ENCODE data around the gene WASF2. TPM values are rescaled to one million over a fixed set of nuclear protein-coding genes. Genes with fewer than 3 reads are reported as not detected.

The WASF2 gene
- total and polyA plus RNA-seq, 2 of the 4 experiments (the other 2 are of a cell fraction) = 7.9 to 45.4 TPM

DNA sequence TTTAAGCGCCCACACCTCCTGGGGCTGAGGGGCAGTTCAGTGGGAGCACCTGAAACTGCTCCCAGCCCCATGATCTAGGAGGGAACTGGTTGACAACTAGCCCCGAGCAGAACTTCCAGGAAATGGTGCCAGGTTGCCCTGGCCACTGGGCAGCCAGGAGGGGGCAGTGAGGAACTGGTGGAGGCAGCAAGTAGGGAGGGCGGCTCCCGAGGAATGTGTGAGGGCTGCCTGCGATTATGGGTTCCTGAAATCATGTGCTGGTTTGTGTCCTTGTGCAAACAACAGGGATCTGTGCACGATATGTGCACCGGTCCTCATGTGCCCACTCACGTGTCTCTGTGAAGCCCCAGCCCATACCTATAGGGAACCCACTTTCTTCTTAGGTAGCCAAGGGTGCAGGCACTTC is 87.6 kb downstream of the WASF2 start:
- Histone ChIP-seq H4K5ac (ENCODE audit: low read depth, low read length) (no peak overlapping the region), H2AK9ac (replicated peaks; ENCODE audit: low read depth, low read length, poor library complexity) (peak overlapping the region; percentile 70), H3K4me2 (ENCODE audit: low read depth, low read length) (no peak overlapping the region), H3K14ac (replicated peaks; ENCODE audit: low read depth, low read length) (no peak overlapping the region), H3K9me1 (ENCODE audit: insufficient read depth, low read length) (peaks cover 14% of the 10 kb centered on the region), H3K9ac (ENCODE audit: low read depth, low read length) (no peak overlapping the region), H3K9me3 (ENCODE audit: control insufficient read depth, insufficient read depth, low read length) (no peaks in the 10 kb centered on the region), H4K20me1 (ENCODE audit: insufficient read depth, low read length) (peaks cover 12% of the 10 kb centered on the region; the same call in 1 of the 2 replicates), H2AK5ac (ENCODE audit: low read depth, low read length) (peak overlapping the region; percentile 66; the same call in 1 of the 2 replicates), H3K23ac (ENCODE audit: low read depth, low read length) (no peak overlapping the region), H3K56ac (ENCODE audit: extremely low read depth, insufficient read depth, low read length) (no peak overlapping the region), H2BK15ac (ENCODE audit: low read depth, low read length) (no peak overlapping the region), H2AFZ (replicated peaks; ENCODE audit: low read length, poor library complexity) (peak overlapping the region; percentile 76), H3K4me3 (ENCODE audit: insufficient read depth, low read depth, low read length) (no peak overlapping the region), H4K91ac (ENCODE audit: insufficient read depth, low read depth, low read length) (no peak overlapping the region; the same call in 1 of the 2 replicates), H2BK5ac (ENCODE audit: low read depth, low read length, poor library complexity, severe bottlenecking) (no peak overlapping the region), H2BK120ac (ENCODE audit: low read depth, low read length) (no peak overlapping the region), H3K4me1 (ENCODE audit: control insufficient read depth, insufficient read depth, low read length) (peaks cover 19% of the 10 kb centered on the region), H2BK20ac (ENCODE audit: low read depth, low read length) (no peak overlapping the region), H4K8ac (ENCODE audit: low read depth in 2 of 2, low read length in 2 of 2) (peak overlapping the region in 1 of 2 experiments; percentile 35; a peak in 1 of 4 replicates), H3K36me3 (ENCODE audit: control insufficient read depth, insufficient read depth, low read length) (peaks cover 10% of the 10 kb centered on the region), H3K4ac (ENCODE audit: low read depth, low read length) (no peak overlapping the region), H3K27me3 (ENCODE audit: control insufficient read depth, insufficient read depth, low read length) (no peaks in the 10 kb centered on the region), H3K79me1 (ENCODE audit: low read depth in 1 of 2, low read length in 2 of 2) (peaks cover 0 to 10% of the 10 kb centered on the region in 2 experiments; a peak in 1 of 4 replicates), H3K18ac (ENCODE audit: low read depth, low read length) (no peak overlapping the region), H3K27ac (ENCODE audit: insufficient read depth, low read length) (no peak overlapping the region)
- ChIA-PET POLR2A (ENCODE audit: unreplicated experiment) (no interaction called here), CTCF (interaction anchor here (1.1 kb wide), 1 partner anchor 10 kb away, joined by 3 read pairs; no protein-coding TSS in a partner anchor)
- in situ Hi-C loops (cut with MboI; ENCODE audit: low sequenced_read_pairs) (no loop called here), intact Hi-C loops (cut with micrococcal nuclease) (loop anchor here (1.0 kb wide), 1 partner anchor 204 kb away; no protein-coding TSS in a partner anchor), dilution Hi-C loops (cut with HindIII; ENCODE audit: low sequenced_read_pairs, unreplicated experiment) (no loop called here)
- DNase-seq = peak; percentile 55
- no peak for TF ChIP-seq FOS (IDR thresholded peaks at IDR 0.05; ENCODE audit: low read depth, low read length)
- TF ChIP-seq RFX5 (IDR thresholded peaks at IDR 0.05; ENCODE audit: low read depth, low read length) = no peak
- no peak for TF ChIP-seq CEBPB (IDR thresholded peaks at IDR 0.05; ENCODE audit: low read depth, low read length)
- TF ChIP-seq USF2 (IDR thresholded peaks at IDR 0.05; ENCODE audit: low read depth, low read length) = no peak
- TF ChIP-seq NFE2L2 (IDR thresholded peaks at IDR 0.05; ENCODE audit: low read depth, low read length) = no peak
- peak; percentile 65 for TF ChIP-seq RAD21 (IDR thresholded peaks at IDR 0.05; ENCODE audit: low read length)
- no peak for TF ChIP-seq BHLHE40 (IDR thresholded peaks at IDR 0.05; ENCODE audit: low read depth, low read length)
- no peak for TF ChIP-seq POLR2A (IDR thresholded peaks at IDR 0.05; ENCODE audit: low read depth, low read length)
- TF ChIP-seq MAZ (IDR thresholded peaks at IDR 0.05; ENCODE audit: borderline replicate concordance, low read depth, low read length) = peak; percentile 43; the same call in 1 of the 2 replicates
- peak; percentile 47 for TF ChIP-seq SMC3 (IDR thresholded peaks at IDR 0.05; ENCODE audit: low read depth, low read length)
- no peak for TF ChIP-seq MXI1 (IDR thresholded peaks at IDR 0.05; ENCODE audit: borderline replicate concordance, low read depth, low read length)
- TF ChIP-seq CHD1 (IDR thresholded peaks at IDR 0.05; ENCODE audit: low read depth, low read length) = no peak
- no peak for TF ChIP-seq RCOR1 (IDR thresholded peaks at IDR 0.05; ENCODE audit: insufficient replicate concordance, low read length)
- TF ChIP-seq, protein P1, sequence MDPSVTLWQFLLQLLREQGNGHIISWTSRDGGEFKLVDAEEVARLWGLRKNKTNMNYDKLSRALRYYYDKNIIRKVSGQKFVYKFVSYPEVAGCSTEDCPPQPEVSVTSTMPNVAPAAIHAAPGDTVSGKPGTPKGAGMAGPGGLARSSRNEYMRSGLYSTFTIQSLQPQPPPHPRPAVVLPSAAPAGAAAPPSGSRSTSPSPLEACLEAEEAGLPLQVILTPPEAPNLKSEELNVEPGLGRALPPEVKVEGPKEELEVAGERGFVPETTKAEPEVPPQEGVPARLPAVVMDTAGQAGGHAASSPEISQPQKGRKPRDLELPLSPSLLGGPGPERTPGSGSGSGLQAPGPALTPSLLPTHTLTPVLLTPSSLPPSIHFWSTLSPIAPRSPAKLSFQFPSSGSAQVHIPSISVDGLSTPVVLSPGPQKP (IDR thresholded peaks at IDR 0.05; ENCODE audit: borderline replicate concordance, low read depth, low read length) = no peak
- no peak for TF ChIP-seq MAFK (IDR thresholded peaks at IDR 0.05; ENCODE audit: low read depth, low read length)
- TF ChIP-seq, protein P2, sequence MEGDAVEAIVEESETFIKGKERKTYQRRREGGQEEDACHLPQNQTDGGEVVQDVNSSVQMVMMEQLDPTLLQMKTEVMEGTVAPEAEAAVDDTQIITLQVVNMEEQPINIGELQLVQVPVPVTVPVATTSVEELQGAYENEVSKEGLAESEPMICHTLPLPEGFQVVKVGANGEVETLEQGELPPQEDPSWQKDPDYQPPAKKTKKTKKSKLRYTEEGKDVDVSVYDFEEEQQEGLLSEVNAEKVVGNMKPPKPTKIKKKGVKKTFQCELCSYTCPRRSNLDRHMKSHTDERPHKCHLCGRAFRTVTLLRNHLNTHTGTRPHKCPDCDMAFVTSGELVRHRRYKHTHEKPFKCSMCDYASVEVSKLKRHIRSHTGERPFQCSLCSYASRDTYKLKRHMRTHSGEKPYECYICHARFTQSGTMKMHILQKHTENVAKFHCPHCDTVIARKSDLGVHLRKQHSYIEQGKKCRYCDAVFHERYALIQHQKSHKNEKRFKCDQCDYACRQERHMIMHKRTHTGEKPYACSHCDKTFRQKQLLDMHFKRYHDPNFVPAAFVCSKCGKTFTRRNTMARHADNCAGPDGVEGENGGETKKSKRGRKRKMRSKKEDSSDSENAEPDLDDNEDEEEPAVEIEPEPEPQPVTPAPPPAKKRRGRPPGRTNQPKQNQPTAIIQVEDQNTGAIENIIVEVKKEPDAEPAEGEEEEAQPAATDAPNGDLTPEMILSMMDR (conservative IDR thresholded peaks at IDR 0.05; ENCODE audit: low read depth, low read length) = peak; percentile 60
- peak; percentile 52 for ATAC-seq (ENCODE audit: low read depth)
- no TSS peak for BruUV-seq (replicated peaks)
- no CpG with 5 or more reads among the region's 8 CpGs for WGBS, 2 experiments (ENCODE audit: extremely low coverage in 2 of 2, insufficient read length in 1 of 2)
